ENCODE measurements around the gene IFRD2.
A peak's percentile ranks its signal among the peaks of the same experiment; 100 is the strongest.

The IFRD2 gene

GRCh38 chr3:50292159-50293078, at the start of gene IFRD2:
IFRD2 (minus strand) TSS chr3:50292429; CDS start chr3:50292274, 155 bp downstream.
- DNase-seq = peak; percentile 97

- DNase-seq = no peak
Measured at GRCh38 chr3:50341537-50341936, 49.3 kb upstream of the IFRD2 start.

- peak; percentile 81 for DNase-seq
Measured at GRCh38 chr3:50340448-50341329, 48.5 kb upstream of the IFRD2 start, which contains the start of gene RASSF1. RASSF1 (minus strand) TSS chr3:50340836; CDS start chr3:50340805, 31 bp downstream.

GRCh38 chr3:50340147-50340447, 47.9 kb upstream of the IFRD2 start:
- DNase-seq = no peak

- no peak for DNase-seq
Measured at GRCh38 chr3:50339485-50340146, 47.4 kb upstream of the IFRD2 start.

GRCh38 chr3:50338965-50339364, 46.7 kb upstream of the IFRD2 start:
- no peak for DNase-seq

GRCh38 chr3:50337175-50337861, 45.1 kb upstream of the IFRD2 start:
- DNase-seq = peak; percentile 95

- no peak for DNase-seq
Measured at GRCh38 chr3:50336452-50337174, 44.4 kb upstream of the IFRD2 start.

GRCh38 chr3:50334339-50335075, 42.3 kb upstream of the IFRD2 start:
- no peak for DNase-seq

GRCh38 chr3:50333744-50334328, 41.6 kb upstream of the IFRD2 start:
- DNase-seq = peak; percentile 33

GRCh38 chr3:50331364-50331907, 39.2 kb upstream of the IFRD2 start:
- DNase-seq = no peak

- DNase-seq = no peak
Measured at GRCh38 chr3:50330330-50330729, 38.1 kb upstream of the IFRD2 start.

- DNase-seq = peak; percentile 96
Measured at GRCh38 chr3:50327943-50328691, 35.9 kb upstream of the IFRD2 start, which contains the start of gene TUSC2. TUSC2 (minus strand) TSS chr3:50328223; CDS start chr3:50328099, 124 bp downstream.

- no peak for DNase-seq
Measured at GRCh38 chr3:50327129-50327528, 34.9 kb upstream of the IFRD2 start.

- no peak for DNase-seq
Measured at GRCh38 chr3:50326182-50326541, 33.9 kb upstream of the IFRD2 start.

GRCh38 chr3:50325497-50326181, 33.4 kb upstream of the IFRD2 start:
- DNase-seq = no peak

- no peak for DNase-seq
Measured at GRCh38 chr3:50325113-50325480, 32.9 kb upstream of the IFRD2 start.

- peak; percentile 71 for DNase-seq
Measured at GRCh38 chr3:50324351-50325112, 32.3 kb upstream of the IFRD2 start.
